Measurements from ENCODE around the gene PTBP1. TPM values are rescaled to one million over a fixed set of nuclear protein-coding genes. Genes with fewer than 3 reads are reported as not detected.

PTBP1 gene
- total and polyA plus RNA-seq, 2 of the 13 experiments (the other 11 are each of a cell fraction or from before 2014, with no cell fraction given): 195 to 288 TPM

- TF ChIP-seq, protein P1, sequence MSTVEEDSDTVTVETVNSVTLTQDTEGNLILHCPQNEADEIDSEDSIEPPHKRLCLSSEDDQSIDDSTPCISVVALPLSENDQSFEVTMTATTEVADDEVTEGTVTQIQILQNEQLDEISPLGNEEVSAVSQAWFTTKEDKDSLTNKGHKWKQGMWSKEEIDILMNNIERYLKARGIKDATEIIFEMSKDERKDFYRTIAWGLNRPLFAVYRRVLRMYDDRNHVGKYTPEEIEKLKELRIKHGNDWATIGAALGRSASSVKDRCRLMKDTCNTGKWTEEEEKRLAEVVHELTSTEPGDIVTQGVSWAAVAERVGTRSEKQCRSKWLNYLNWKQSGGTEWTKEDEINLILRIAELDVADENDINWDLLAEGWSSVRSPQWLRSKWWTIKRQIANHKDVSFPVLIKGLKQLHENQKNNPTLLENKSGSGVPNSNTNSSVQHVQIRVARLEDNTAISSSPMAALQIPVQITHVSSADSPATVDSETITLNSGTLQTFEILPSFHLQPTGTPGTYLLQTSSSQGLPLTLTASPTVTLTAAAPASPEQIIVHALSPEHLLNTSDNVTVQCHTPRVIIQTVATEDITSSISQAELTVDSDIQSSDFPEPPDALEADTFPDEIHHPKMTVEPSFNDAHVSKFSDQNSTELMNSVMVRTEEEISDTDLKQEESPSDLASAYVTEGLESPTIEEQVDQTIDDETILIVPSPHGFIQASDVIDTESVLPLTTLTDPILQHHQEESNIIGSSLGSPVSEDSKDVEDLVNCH (CRISPR knock-in tag; IDR thresholded peaks at IDR 0.05): no peak
- TF ChIP-seq NFATC3 (CRISPR knock-in tag; IDR thresholded peaks at IDR 0.05) (no peak), ZSCAN31 (CRISPR knock-in tag; IDR thresholded peaks at IDR 0.05; ENCODE audit: low read depth) (no peak), TP53 (CRISPR knock-in tag; conservative IDR thresholded peaks at IDR 0.05) (no peak), ZNF569 (CRISPR knock-in tag; IDR thresholded peaks at IDR 0.05; ENCODE audit: borderline replicate concordance) (no peak), E2F1 (CRISPR knock-in tag; IDR thresholded peaks at IDR 0.05) (no peak), ARID4A (CRISPR knock-in tag; IDR thresholded peaks at IDR 0.05; ENCODE audit: borderline replicate concordance) (peak; percentile 35; the same call in 1 of the 2 replicates)
- TF ChIP-seq, protein P2, sequence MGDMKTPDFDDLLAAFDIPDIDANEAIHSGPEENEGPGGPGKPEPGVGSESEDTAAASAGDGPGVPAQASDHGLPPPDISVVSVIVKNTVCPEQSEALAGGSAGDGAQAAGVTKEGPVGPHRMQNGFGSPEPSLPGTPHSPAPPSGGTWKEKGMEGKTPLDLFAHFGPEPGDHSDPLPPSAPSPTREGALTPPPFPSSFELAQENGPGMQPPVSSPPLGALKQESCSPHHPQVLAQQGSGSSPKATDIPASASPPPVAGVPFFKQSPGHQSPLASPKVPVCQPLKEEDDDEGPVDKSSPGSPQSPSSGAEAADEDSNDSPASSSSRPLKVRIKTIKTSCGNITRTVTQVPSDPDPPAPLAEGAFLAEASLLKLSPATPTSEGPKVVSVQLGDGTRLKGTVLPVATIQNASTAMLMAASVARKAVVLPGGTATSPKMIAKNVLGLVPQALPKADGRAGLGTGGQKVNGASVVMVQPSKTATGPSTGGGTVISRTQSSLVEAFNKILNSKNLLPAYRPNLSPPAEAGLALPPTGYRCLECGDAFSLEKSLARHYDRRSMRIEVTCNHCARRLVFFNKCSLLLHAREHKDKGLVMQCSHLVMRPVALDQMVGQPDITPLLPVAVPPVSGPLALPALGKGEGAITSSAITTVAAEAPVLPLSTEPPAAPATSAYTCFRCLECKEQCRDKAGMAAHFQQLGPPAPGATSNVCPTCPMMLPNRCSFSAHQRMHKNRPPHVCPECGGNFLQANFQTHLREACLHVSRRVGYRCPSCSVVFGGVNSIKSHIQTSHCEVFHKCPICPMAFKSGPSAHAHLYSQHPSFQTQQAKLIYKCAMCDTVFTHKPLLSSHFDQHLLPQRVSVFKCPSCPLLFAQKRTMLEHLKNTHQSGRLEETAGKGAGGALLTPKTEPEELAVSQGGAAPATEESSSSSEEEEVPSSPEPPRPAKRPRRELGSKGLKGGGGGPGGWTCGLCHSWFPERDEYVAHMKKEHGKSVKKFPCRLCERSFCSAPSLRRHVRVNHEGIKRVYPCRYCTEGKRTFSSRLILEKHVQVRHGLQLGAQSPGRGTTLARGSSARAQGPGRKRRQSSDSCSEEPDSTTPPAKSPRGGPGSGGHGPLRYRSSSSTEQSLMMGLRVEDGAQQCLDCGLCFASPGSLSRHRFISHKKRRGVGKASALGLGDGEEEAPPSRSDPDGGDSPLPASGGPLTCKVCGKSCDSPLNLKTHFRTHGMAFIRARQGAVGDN (CRISPR knock-in tag; IDR thresholded peaks at IDR 0.05): peak; percentile 57
- TF ChIP-seq, protein P3, sequence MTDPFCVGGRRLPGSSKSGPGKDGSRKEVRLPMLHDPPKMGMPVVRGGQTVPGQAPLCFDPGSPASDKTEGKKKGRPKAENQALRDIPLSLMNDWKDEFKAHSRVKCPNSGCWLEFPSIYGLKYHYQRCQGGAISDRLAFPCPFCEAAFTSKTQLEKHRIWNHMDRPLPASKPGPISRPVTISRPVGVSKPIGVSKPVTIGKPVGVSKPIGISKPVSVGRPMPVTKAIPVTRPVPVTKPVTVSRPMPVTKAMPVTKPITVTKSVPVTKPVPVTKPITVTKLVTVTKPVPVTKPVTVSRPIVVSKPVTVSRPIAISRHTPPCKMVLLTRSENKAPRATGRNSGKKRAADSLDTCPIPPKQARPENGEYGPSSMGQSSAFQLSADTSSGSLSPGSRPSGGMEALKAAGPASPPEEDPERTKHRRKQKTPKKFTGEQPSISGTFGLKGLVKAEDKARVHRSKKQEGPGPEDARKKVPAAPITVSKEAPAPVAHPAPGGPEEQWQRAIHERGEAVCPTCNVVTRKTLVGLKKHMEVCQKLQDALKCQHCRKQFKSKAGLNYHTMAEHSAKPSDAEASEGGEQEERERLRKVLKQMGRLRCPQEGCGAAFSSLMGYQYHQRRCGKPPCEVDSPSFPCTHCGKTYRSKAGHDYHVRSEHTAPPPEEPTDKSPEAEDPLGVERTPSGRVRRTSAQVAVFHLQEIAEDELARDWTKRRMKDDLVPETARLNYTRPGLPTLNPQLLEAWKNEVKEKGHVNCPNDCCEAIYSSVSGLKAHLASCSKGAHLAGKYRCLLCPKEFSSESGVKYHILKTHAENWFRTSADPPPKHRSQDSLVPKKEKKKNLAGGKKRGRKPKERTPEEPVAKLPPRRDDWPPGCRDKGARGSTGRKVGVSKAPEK (CRISPR knock-in tag; IDR thresholded peaks at IDR 0.05; ENCODE audit: borderline replicate concordance): no peak
- TF ChIP-seq, protein P4, sequence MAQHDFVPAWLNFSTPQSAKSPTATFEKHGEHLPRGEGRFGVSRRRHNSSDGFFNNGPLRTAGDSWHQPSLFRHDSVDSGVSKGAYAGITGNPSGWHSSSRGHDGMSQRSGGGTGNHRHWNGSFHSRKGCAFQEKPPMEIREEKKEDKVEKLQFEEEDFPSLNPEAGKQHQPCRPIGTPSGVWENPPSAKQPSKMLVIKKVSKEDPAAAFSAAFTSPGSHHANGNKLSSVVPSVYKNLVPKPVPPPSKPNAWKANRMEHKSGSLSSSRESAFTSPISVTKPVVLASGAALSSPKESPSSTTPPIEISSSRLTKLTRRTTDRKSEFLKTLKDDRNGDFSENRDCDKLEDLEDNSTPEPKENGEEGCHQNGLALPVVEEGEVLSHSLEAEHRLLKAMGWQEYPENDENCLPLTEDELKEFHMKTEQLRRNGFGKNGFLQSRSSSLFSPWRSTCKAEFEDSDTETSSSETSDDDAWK (CRISPR knock-in tag; IDR thresholded peaks at IDR 0.05): no peak
Observed at GRCh38 chr19:799076-799881, 2.0 kb downstream of the PTBP1 start (continued).
